ENCODE data around the gene PCDHGC3. TPM values are rescaled to one million over a fixed set of nuclear protein-coding genes. Genes with fewer than 3 reads are reported as not detected.

The PCDHGC3 gene
- total RNA-seq, 1 donor from 2014 or later: 15.6 TPM

DNA sequence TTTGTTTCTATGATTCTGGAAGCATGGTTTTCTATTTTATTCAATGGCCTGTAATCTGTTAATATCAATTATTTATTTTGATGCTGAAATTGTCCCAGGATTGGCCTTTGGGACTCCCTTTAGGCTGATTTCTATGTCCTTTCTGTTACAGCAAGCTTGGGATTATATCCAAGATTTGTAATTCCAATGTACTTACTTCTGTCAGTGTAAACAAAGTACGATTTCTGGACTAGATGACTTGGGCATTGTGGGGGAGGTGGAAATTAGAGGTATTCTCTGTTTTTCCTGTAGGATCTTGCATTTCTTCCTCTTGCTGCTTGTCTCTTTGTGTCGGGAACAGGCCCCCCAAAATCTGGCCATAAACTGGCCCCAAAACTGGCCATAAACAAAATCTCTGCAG is 41.8 kb upstream of the PCDHGC3 start:
- Histone ChIP-seq H3K27ac (replicated peaks) (no peak overlapping the region), H3K36me3 (peaks cover 23% of the 10 kb centered on the region), H3K4me3 (no peak overlapping the region), H3K27me3 (ENCODE audit: low read depth) (no peaks in the 10 kb centered on the region), H3K4me1 (peaks cover 22% of the 10 kb centered on the region), H3K9me3 (replicated peaks) (peaks cover 95% of the 10 kb centered on the region)
- DNase-seq: no peak
- intact Hi-C loops (cut with micrococcal nuclease): loop anchor here (10.0 kb wide), 1 partner anchor 91 kb away; no protein-coding TSS in a partner anchor
- no peak for TF ChIP-seq CTCF (IDR thresholded peaks at IDR 0.05; ENCODE audit: borderline replicate concordance)

DNA sequence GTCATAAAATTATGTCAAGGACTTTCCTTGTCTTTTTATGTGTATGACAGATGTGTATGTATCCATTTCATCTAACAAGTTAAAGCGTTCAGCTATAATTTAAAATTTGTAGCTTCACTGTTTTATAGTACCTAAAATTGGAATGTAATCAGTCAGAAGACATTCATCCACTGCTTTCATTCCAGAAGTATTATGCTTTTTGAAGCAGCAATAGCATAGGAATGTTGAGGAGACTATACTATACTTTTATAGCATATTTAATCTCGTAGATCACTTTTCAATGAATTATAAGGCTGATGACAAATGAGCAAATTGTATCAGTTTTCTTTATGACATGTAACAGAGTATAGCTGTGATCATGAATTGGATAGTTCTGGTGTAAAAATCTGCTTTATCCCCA is 38.5 kb upstream of the PCDHGC3 start:
- H3K36me3 ChIP-seq: peaks cover 24% of the 10 kb centered on the region
- no peak overlapping the region for H3K4me3 ChIP-seq
- H3K4me1 ChIP-seq: peaks cover 17% of the 10 kb centered on the region
- no peak overlapping the region for H3K27ac ChIP-seq (replicated peaks)
- H3K9me3 ChIP-seq (replicated peaks): peaks cover 95% of the 10 kb centered on the region
- no peaks in the 10 kb centered on the region for H3K27me3 ChIP-seq (ENCODE audit: low read depth)
- intact Hi-C loops (cut with micrococcal nuclease): loop anchor here (10.0 kb wide), 1 partner anchor 88 kb away; no protein-coding TSS in a partner anchor
- no peak for TF ChIP-seq CTCF (IDR thresholded peaks at IDR 0.05; ENCODE audit: borderline replicate concordance)
- DNase-seq: no peak

GRCh38 chr5:141439411-141440141 is 36.2 kb upstream of the PCDHGC3 start:
- no peaks in the 10 kb centered on the region for H3K27me3 ChIP-seq (ENCODE audit: low read depth)
- no peak for DNase-seq
- peaks cover 18% of the 10 kb centered on the region for H3K36me3 ChIP-seq
- intact Hi-C loops (cut with micrococcal nuclease): loop anchor here (10.0 kb wide), 1 partner anchor 85 kb away; no protein-coding TSS in a partner anchor
- H3K9me3 ChIP-seq (replicated peaks): peaks cover 92% of the 10 kb centered on the region
- H3K27ac ChIP-seq (replicated peaks): no peak overlapping the region
- no peak for TF ChIP-seq CTCF (IDR thresholded peaks at IDR 0.05; ENCODE audit: borderline replicate concordance)
- H3K4me3 ChIP-seq: no peak overlapping the region
- peaks cover 21% of the 10 kb centered on the region for H3K4me1 ChIP-seq

- no peaks in the 10 kb centered on the region for H3K27me3 ChIP-seq (ENCODE audit: low read depth)
- intact Hi-C loops (cut with micrococcal nuclease): no loop called here
- peaks cover 92% of the 10 kb centered on the region for H3K9me3 ChIP-seq (replicated peaks)
- peaks cover 23% of the 10 kb centered on the region for H3K4me1 ChIP-seq
- no peak overlapping the region for H3K27ac ChIP-seq (replicated peaks)
- H3K36me3 ChIP-seq: peaks cover 18% of the 10 kb centered on the region
- no peak for DNase-seq
- no peak for TF ChIP-seq CTCF (IDR thresholded peaks at IDR 0.05; ENCODE audit: borderline replicate concordance)
- no peak overlapping the region for H3K4me3 ChIP-seq
Observed at GRCh38 chr5:141440341-141440740, 35.4 kb upstream of the PCDHGC3 start.

- peak; percentile 58 for DNase-seq
- TF ChIP-seq CTCF (IDR thresholded peaks at IDR 0.05; ENCODE audit: borderline replicate concordance): no peak
- intact Hi-C loops (cut with micrococcal nuclease): no loop called here
Observed at GRCh38 chr5:141441571-141442170, 34.1 kb upstream of the PCDHGC3 start.

More at GRCh38 chr5:141441571-141442170, 34.1 kb upstream of the PCDHGC3 start:
- Histone ChIP-seq H3K27me3 (ENCODE audit: low read depth) (no peaks in the 10 kb centered on the region), H3K36me3 (peaks cover 19% of the 10 kb centered on the region), H3K27ac (replicated peaks) (no peak overlapping the region), H3K4me1 (peaks cover 35% of the 10 kb centered on the region), H3K4me3 (peak overlapping the region; percentile 17), H3K9me3 (replicated peaks) (peaks cover 83% of the 10 kb centered on the region)

All from left ventricle myocardium inferior (tissue), 1 donor.